ENCODE results near the gene GRK5.

DNA sequence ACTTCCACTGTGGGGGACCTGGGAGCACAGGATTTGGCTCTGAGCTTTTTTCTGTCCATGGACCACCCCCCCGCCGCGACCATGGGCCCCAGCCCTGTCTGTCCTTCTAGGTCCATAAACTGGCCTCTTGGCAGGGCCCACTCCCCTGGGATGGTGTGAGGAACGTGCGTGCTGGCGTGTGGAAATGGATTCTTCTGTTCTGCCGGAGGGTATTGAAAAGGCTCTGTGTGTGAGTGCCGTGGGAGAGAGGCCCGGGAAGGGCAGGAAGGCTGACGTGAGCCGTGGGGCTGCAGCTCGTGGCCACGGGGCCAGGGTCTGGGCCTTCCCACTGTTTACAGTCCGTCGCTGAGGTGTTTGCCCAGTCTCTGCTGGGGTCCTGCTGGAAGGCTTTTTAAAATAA is 123.7 kb downstream of the GRK5 start:
- TF ChIP-seq CTCF (IDR thresholded peaks at IDR 0.05) (no peak), POLR2AphosphoS5 (IDR thresholded peaks at IDR 0.05) (no peak)
